ENCODE data around the gene FCGR1A.
"Not testable (repeated sequence)": the region's sequence is repeated elsewhere in the genome, so short reads cannot be mapped to it uniquely, and the experiment has no call there.

FCGR1A gene

DNA sequence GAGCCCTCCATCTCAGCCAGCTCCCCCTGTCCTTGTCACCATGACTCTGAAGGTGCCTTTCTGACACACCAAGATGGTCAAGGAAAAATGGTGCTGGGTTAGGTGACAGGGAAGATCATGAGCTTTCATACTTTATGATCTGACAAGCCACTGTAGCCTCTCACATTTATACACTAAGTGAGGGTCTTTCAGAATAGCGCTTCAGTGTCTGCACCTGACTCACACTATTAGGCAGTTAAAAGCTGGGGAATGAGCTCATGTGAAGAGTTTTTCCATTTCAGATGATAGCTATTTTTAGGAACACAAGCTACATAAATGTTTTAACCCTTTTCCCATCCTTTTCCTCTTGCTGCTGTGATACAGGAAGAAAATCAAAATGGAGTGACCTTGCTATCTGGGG, 4.2 kb upstream of the FCGR1A start:
- DNase-seq: not testable (repeated sequence)

DNA sequence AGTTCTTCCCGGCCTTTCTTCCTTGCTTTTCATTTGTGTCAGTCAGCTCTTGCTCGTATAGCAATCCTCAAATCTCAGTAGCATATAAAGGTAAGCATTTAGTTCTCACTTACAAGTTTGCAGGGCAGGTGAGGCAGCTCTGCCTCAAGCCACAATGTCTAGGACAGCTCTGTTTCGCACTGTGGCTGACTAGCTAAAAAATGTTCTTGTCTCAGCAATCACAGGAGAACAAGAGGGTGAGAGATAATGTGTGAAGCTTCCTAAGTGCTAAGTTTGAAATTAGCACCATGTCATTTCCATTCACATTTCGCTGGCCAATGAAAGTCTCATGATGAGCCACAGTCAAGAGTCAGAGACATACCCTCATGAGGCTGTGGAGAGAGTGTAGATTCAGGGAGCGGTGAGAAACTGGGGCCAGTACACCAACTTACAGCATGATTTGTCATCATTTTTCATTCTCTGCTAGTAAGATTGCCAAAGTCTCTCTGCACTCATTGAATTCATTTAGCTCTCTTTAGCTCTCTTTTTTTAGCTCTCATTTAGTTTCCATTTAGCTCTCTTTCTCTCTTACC, 995 bp upstream of the FCGR1A start:
- DNase-seq: not testable (repeated sequence)

DNA sequence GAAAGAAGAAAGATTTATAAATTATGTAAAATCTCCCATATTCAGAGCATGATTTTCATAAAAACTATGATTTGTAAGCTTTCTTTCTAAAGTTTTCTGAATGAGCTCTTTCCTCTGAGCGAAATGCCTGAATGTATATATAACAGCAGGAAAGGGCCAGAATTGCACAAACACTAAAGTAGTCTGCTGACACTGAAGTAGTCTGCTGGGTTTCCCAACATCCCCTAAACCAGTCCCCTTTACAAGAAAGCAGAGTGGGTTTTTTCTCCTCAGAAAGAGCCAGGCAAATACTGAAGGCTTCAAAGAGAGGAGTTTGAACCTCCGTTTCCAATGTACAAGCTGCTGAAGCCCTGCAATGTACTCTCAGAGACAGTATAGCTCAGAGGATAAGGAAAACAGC, 795 bp downstream of the FCGR1A start:
- not testable (repeated sequence) for DNase-seq

DNA sequence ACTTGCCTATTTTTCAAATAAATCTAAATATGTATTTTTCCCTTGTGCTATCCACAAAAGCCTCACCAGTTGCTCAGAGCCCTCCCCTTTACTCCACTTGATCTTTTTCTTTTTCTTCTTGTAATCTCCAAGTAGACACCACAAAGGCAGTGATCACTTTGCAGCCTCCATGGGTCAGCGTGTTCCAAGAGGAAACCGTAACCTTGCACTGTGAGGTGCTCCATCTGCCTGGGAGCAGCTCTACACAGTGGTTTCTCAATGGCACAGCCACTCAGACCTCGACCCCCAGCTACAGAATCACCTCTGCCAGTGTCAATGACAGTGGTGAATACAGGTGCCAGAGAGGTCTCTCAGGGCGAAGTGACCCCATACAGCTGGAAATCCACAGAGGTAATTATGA, 1.4 kb downstream of the FCGR1A start:
- DNase-seq: not testable (repeated sequence)

DNA sequence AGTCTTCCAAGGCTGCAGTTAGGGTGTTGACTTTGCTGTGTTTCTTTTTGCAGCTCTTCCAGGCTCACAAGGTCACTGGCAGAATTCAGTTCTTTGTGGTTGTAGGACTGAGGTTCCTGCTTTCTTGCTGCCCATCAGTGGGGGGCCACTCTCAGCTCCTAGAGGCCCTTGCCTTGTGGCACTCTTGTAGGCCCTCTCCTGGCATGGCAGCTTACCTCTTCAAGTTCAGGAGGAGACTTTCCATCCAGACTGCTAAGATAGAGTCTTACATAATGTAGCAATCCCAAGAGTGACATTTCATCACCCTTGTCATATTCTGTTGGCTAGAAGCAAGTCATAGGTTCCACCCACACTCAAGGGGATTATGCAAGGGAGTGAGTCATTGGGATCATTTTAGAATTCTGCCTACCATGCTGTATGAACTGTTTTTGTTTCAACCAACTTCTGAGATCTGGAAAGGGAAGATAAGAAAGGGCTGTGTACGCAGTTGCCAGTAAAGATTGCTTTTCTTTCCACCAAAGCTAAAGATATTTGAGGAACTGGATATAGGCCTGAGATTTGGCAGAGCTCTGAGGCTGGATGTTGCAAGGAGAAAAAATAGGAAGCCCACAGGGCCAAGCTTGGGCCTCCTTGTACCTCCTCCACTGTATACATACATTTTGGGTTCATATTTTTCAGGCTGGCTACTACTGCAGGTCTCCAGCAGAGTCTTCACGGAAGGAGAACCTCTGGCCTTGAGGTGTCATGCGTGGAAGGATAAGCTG, 5.4 kb downstream of the FCGR1A start:
- not testable (repeated sequence) for DNase-seq

DNA sequence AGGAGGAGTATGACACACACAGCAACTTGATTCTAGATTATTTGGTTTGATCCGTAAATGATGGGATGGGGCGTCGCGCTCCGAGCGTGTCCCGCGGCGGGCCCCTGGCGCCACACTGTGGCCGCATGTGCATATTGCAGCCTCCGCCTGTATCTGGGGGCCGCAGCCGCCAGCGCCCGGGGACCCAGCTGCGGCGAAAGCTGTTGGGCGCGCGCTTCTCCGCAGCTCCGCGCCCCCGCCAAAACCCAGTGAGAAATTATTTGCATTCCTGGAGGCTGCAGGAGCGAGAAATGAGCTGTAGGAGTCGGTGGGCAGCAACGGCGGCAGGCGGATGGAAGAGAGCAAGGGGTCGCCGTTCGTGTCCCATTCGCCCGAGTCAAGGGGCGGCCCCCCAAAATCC, 10.0 kb downstream of the FCGR1A start:
- DNase-seq: peak; percentile 77

DNA sequence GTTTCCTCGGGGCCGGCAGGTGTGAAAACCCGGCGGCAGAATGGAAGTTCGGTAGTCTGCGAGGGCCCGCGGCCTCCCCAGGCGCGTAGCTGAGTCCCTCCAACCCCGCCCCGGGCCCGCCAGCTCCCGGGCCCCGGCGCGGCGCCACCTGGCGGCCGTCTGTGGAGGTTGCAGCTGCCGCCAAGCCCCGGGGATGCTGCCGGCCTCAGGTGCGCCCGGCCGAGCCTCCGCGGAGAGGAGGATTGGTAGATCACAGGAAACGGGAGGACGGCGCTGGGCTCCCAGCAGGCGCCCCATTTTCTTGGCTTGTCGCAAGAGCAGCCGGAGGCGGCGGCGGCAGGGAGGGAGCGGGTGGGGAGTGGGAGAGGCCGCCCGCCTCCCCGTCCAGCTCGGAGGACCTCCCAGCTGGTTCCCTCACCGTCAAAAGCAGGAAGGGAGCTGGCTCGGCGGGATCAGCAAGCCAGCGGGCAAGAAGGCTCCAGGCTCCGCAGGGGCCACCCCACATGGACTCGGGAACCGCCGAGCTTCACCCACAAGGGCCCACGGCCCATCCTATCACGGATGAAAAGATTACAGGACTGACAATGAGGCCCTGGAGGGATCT, 10.5 kb downstream of the FCGR1A start:
- peak; percentile 91 for DNase-seq

DNA sequence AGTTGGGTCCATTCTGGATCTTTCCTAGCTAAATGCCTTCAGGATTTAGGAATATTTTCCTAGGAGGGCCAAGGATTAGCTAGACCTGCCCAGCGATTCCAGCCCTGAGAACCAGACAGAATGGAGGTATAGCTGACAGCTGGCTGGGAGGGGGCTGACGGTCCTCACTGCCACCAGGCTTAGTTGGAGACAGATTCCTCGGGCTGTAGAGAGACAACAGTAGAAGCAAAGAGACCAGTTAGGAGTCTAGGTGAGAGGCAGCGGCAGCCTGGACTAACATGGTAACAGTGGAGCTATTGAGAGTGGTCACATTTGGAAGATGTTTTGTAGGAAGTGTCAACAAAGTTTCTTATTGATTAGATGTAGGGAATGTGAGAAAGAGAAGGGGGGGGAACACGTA, 11.4 kb downstream of the FCGR1A start:
- DNase-seq: not testable (repeated sequence)

DNA sequence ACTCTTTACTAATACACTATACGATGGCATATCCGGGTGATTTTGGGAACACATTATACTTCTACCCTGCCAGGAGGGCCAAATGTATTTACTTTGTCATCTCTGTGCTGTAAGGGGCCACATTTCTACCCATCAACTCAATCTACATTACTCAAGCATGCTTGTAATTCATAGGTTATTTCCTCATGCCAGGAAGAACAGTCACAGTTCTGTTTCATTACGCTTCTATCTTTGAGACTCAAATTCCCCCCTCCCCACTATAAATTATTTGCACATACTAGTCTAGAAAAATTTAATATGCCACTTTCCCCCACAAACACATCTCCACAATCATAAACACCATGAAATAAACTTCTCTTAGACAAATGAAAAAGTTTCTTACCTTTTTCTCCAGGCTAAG, 19.1 kb downstream of the FCGR1A start:
- not testable (repeated sequence) for DNase-seq

DNA sequence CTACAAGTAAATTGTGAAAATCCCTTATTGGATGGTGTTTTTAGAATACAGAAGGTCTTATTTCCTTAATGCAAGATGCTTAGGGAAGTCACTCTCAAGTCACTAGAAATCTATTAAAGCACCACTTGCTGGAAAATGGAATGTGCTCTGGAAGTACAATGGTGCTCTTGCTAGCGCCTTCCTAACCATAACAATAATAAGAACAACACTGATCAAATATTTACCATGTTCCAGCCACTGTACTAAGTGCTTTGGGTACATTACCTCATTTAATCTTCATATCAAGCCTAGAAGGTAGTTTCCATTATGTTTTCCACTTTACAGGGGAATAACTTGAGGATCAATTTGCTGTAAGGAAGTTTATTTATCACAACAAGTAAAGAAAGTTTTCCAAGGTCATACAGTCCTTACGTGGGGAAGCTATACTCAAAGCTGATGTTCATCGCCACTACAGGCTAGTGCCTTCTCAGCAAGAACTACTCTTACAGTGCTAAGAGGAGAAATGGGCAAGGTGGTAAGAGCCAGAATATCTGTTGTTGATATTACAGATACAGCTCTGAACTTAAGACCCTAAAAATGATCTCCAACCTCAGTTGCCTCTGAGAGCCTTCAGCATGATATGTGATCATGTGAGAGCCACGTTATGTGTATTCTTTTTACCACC, 22.1 kb downstream of the FCGR1A start:
- DNase-seq: not testable (repeated sequence)

DNA sequence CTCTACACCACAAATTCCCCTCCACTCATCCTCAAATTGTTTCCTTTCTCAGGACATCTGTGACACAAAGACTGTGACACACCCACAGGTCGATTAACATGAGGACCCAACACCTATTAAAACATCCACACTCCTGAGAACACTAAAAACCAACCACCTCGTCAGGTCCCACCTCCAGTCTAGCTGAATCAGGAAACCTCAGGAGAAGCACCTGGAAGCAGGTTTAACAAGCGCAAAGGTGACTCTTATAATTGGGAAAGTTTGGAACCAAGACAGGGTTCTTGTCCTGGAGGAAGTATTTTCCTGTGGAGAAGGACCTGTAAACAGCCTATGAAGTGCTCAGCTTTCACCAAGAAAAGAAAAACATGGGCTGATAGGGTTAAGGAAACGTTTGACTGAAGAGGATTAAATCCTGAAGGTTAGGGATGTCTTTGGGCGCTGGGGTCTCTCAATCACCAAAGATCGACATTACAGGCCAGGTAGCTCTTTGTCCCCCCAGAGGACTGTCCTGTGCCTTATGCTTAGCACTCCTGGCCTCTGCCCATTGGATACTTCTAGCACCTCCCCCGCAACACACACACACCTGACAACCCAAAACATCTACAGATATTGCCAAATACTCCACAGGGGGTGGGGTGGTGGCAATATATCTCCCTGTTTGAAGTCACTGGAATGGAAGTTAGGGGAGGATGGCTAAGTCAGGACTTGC, 28.4 kb downstream of the FCGR1A start:
- DNase-seq: peak; percentile 18

DNA sequence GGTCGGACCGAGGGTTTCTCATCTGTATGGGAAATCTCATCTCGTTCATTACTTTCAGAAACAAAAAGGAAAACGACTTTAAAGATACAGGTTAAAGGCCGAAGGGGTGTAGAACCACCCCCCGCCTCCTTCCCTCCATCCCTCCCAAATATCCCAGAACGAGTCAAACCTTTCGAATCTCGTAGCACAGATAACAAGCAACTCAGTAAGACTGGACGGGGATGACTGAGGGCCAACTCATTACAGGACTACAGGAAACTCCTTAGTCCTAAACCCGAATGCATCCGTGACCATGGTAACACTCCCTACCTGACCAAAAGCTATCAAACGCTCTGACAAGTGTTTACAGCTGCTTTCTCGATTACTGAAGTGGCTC, 29.0 kb downstream of the FCGR1A start:
- DNase-seq: peak; percentile 8

DNA sequence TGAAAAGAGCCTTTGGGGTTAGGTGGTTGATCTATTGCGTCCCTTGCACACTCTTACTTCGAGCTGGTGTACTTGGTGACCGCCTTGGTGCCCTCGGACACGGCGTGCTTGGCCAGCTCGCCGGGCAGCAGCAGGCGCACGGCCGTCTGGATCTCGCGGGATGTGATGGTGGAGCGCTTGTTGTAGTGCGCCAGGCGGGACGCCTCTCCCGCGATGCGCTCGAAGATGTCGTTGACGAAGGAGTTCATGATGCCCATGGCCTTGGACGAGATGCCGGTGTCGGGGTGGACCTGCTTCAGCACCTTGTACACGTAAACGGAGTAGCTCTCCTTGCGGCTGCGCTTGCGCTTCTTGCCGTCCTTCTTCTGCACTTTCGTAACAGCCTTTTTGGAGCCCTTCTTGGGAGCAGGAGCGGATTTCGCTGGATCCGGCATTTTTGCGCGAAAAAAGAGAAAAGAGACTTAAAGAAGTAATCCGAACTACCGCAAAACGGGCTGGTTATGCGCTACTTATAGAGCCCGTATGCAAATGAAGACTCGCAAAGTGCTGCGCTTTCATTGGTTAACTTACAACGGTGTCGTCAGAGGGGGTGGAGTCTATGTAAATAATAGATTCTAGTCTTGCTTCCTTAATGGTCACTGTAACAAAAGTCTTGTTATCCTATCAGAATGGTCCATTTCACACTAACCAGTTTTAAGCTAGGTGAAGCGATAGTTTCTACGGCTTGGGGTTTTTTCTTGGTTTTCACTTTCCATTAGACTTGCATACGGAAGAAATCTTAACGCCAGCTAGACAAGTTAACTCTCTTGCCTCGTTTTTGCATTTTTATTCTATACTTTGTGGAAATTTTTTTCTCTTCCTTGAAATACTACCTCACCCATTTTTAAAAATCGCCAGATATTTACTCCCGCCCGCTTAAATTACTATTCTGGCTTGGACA, 29.7 kb downstream of the FCGR1A start:
- peak; percentile 99 for DNase-seq

DNA sequence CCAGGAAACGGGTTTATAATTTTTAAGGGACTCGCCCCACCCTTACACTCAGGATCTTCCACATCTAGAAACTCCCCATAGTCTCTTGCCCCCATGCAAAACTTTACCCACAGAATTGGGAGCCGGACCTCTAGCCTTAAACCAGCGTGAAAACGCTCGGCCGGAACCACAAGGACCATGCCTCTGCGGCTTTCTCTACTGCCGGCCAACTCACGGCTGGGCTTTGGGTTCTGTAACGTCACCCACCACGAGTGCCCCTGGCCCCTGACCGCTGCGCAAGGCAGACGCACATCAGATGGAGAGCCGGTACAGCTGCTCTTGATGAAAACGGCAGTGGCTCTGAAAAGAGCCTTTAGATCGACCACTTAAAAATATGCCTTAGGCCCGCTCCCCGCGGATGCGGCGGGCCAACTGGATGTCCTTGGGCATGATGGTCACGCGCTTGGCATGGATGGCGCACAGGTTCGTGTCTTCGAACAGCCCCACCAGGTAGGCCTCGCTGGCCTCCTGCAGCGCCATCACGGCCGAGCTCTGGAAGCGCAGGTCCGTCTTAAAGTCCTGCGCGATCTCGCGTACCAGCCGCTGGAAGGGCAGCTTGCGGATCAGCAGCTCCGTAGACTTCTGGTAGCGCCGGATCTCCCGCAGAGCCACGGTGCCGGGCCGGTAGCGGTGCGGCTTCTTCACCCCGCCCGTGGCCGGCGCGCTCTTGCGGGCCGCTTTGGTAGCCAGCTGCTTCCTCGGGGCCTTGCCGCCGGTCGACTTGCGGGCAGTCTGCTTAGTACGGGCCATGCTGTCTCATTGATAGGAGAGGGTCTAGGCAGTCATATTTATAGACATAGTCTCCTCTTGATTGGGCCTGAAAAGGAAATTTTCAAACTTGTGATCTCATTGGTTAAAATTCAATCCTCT, 30.7 kb downstream of the FCGR1A start:
- peak; percentile 94 for DNase-seq

DNA sequence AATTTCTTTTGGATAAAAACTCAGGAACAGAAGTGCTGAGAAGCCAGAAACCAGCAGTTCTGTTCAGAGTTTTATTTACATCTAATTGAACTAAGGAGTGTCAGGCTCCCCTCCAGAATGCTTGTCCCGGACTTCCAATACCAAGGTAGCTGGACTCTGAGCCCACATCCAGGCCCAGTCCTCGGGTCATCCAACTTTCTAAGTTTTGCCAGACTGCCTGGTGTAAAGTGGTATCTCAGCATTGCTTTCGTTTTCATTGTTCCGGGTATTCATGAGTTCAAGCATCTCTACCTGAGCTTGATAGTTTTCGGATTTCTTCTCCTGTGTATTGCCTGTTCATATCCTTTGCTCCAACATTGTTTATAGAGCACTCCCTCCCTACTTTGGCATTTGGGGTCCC, 37.9 kb downstream of the FCGR1A start:
- DNase-seq: not testable (repeated sequence)

DNA sequence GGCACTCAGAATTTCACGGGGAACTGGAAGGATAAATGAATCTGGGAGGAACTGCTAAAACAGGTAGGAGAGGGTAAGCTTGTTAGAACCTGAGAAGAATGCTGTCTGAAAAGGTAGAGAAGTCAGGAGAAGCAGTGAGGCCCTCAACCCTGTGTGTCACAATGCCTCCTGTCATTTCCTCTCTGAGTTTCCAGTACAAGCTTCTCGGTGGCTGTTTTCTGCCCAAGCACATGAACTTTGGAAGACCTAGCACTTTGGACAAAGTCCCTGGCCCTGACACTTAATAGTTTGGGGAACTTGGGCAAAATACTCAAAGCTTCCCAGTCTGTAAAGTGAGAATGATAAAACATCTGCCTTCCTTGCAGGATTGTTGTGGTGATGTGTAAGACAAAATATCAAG, 44.1 kb downstream of the FCGR1A start:
- DNase-seq: not testable (repeated sequence)

DNA sequence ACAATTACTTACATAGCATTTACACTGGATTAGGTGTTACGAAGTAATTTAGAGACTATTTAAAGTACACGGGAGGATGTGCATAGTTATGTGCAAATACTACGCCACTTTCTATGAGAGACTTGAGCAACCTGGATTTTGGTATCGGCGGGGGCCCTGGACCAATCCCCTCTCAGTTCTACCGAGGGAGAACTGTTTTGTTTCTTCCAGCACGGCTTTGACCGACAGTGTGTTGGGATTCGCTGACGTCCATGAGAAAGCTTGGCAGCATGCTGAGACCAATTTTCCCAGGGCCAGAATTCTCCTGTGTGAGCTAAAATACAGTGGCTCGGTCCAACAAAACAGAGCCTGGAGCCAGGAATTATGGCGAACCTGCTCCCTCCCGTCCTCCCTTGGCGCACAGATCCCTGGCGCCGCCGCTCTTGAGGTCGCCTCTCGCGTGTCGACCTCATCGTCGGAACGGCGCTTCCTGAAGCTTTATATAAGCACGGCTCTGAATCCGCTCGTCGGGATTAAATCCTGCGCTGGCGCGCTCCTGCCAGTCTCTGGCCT, 49.3 kb downstream of the FCGR1A start:
- not testable (repeated sequence) for DNase-seq

DNA sequence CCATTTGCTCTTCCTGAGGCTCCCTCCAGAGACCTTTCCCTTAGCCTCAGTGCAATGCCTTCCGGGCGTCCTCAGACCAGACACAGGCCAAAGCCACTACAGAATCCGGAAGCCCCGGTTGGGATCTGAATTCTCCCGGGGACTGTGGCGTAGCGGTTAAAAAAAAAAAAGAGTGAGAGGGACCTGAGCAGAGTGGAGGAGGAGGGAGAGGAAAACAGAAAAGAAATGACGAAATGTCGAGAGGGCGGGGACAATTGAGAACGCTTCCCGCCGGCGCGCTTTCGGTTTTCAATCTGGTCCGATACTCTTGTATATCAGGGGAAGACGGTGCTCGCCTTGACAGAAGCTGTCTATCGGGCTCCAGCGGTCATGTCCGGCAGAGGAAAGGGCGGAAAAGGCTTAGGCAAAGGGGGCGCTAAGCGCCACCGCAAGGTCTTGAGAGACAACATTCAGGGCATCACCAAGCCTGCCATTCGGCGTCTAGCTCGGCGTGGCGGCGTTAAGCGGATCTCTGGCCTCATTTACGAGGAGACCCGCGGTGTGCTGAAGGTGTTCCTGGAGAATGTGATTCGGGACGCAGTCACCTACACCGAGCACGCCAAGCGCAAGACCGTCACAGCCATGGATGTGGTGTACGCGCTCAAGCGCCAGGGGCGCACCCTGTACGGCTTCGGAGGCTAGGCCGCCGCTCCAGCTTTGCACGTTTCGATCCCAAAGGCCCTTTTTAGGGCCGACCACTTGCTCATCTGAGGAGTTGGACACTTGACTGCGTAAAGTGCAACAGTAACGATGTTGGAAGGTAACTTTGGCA, 50.0 kb downstream of the FCGR1A start:
- DNase-seq: not testable (repeated sequence)

DNA sequence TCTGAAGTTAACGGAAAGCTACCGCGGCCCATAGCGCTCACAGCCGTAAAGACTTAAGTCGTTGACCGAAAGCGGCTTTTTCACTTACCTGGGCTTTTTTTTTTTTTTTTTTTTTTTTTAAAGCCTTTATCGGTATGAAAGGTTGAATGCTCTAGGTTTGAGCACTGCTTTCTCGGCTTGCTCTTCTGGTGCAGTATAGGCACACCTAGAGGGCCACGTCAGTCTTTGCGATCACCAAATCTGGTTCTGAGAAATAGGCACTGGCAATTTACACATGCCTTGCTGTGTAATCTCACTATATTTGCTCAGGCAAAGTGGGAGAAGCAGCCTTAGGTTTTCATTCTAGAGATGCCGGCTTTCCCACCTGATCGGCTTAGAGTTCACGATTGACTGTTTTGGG, 50.6 kb downstream of the FCGR1A start:
- DNase-seq: not testable (repeated sequence)

DNA sequence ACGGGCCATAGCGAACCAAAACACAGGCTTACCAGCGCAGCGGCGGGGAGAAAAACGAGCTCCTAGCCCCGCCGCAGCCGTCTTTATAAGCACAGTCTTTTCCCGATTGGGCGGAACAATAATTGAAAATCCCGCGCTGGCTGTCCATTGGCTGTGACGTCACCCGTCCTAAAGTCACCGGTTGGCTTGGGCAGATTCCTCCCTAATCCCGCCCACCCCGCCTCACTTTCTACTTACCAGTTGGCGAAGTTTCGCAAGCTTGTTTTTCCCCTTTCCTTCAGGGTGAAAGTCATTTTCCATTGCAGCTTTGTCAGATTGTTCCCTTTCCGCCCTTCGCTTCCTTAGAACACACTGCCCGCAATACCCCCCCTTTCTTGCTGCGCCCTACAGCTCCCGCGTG, 58.7 kb downstream of the FCGR1A start:
- not testable (repeated sequence) for DNase-seq

Data from NCI-H345 (cell line).